Esophagus squamous epithelium (tissue), 4 donors: ENCODE results near the gene PORCN.

ENCODE experiments used
- CTCF ChIP-seq, 6 experiments: fragments of 450-650 bp in 4 of 6; fragments of 200-600 bp in 2 of 6; sonication (generic) in 2 of 6; IDR thresholded peaks; one replicate each; pipeline ENCODE4 v1.5.1; 2016 to 2019; ENCODE audit warnings: antibody characterized with exemption in 6 of 6, mild to moderate bottlenecking in 4 of 6, moderate library complexity in 4 of 6
- POLR2A ChIP-seq, 4 donors: fragments of 450-650 bp; IDR thresholded peaks; one replicate each; pipeline ENCODE4 v1.6.1; 2017; ENCODE audit warnings: antibody characterized with exemption in 4 of 4, mild to moderate bottlenecking in 4 of 4, moderate library complexity in 3 of 4

- TF ChIP-seq CTCF (IDR thresholded peaks at IDR 0.05) (no peak), POLR2A (IDR thresholded peaks at IDR 0.05) (no peak)
These were observed 38.0 kb upstream of the PORCN start for GRCh38 chrX:48470833-48471118.
